Osteocyte (in vitro differentiated cells): ENCODE data around the gene AATF. TPM values are rescaled to one million over a fixed set of nuclear protein-coding genes. Genes with fewer than 3 reads are reported as not detected.

Source experiments
- DNase-seq: peaks from one replicate; pipeline ENCODE4 v3.0.0; 2021; ENCODE audit warnings: mixed read lengths; ENCODE audit not compliant: unreplicated experiment; ENCODE audit errors: extremely low spot score
- H3K27ac Mint-ChIP-seq: one replicate; pipeline ENCODE4 v1.8.0; 2021; ENCODE audit warnings: mild to moderate bottlenecking, mixed read lengths; ENCODE audit not compliant: unreplicated experiment
- H3K27me3 Mint-ChIP-seq: one replicate; pipeline ENCODE4 v1.8.0; 2021; ENCODE audit warnings: mixed read lengths; ENCODE audit not compliant: unreplicated experiment
- H3K36me3 Mint-ChIP-seq: one replicate; pipeline ENCODE4 v1.8.0; 2021; ENCODE audit warnings: mixed read lengths; ENCODE audit not compliant: unreplicated experiment
- H3K4me1 Mint-ChIP-seq: one replicate; pipeline ENCODE4 v1.8.0; 2021; ENCODE audit warnings: mixed read lengths; ENCODE audit not compliant: unreplicated experiment
- H3K4me3 Mint-ChIP-seq: one replicate; pipeline ENCODE4 v1.8.0; 2021; ENCODE audit warnings: mild to moderate bottlenecking, moderate library complexity, mixed read lengths; ENCODE audit not compliant: unreplicated experiment
- H3K9me3 Mint-ChIP-seq: one replicate; pipeline ENCODE4 v1.8.0; 2021; ENCODE audit warnings: mixed read lengths; ENCODE audit not compliant: unreplicated experiment
- CTCF ChIP-seq: fragments of 200-600 bp; sonication (generic); IDR thresholded peaks from 2 replicates; pipeline ENCODE4 v1.5.0; 2021; ENCODE audit warnings: antibody characterized with exemption, mild to moderate bottlenecking, moderate library complexity
- total RNA-seq: library from RNA; stranded (reverse); gene quantifications from 2 replicates; pipeline ENCODE4 v1.2.1, GENCODE V29; 2021

The AATF gene
- total RNA-seq, 1 donor from 2014 or later: 39.6 TPM

GRCh38 chr17:36939052-36939801 is 9.5 kb upstream of the AATF start:
- Mint-ChIP-seq H3K9me3 (no peaks in the 10 kb centered on the region), H3K27ac (no peak overlapping the region), H3K36me3 (no peaks in the 10 kb centered on the region), H3K4me1 (peaks cover 39% of the 10 kb centered on the region), H3K27me3 (peaks cover 75% of the 10 kb centered on the region), H3K4me3 (no peak overlapping the region)
- no peak for DNase-seq
- TF ChIP-seq CTCF: no peak

- H3K9me3 Mint-ChIP-seq: no peaks in the 10 kb centered on the region
- H3K27ac Mint-ChIP-seq: no peak overlapping the region
- H3K36me3 Mint-ChIP-seq: no peaks in the 10 kb centered on the region
- H3K27me3 Mint-ChIP-seq: peaks cover 79% of the 10 kb centered on the region
- H3K4me1 Mint-ChIP-seq: peaks cover 37% of the 10 kb centered on the region
- no peak overlapping the region for H3K4me3 Mint-ChIP-seq
- TF ChIP-seq CTCF: no peak
- DNase-seq: no peak
Observed at GRCh38 chr17:36939802-36940312, 8.9 kb upstream of the AATF start.

- Mint-ChIP-seq H3K36me3 (no peaks in the 10 kb centered on the region), H3K27me3 (peaks cover 79% of the 10 kb centered on the region), H3K9me3 (no peaks in the 10 kb centered on the region), H3K27ac (no peak overlapping the region), H3K4me3 (no peak overlapping the region), H3K4me1 (peaks cover 32% of the 10 kb centered on the region)
- no peak for DNase-seq
- no peak for TF ChIP-seq CTCF
Observed at GRCh38 chr17:36940313-36941264, 8.2 kb upstream of the AATF start.

- DNase-seq: no peak
- H3K9me3 Mint-ChIP-seq: no peaks in the 10 kb centered on the region
- no peak overlapping the region for H3K27ac Mint-ChIP-seq
- TF ChIP-seq CTCF: no peak
- H3K36me3 Mint-ChIP-seq: no peaks in the 10 kb centered on the region
- H3K4me1 Mint-ChIP-seq: peaks cover 25% of the 10 kb centered on the region
- no peak overlapping the region for H3K4me3 Mint-ChIP-seq
- peaks cover 80% of the 10 kb centered on the region for H3K27me3 Mint-ChIP-seq
Observed at GRCh38 chr17:36941265-36942010, 7.3 kb upstream of the AATF start.
